ENCODE data around the gene CCDC188. TPM values are rescaled to one million over a fixed set of nuclear protein-coding genes. Genes with fewer than 3 reads are reported as not detected.

Gene CCDC188
- polyA plus RNA-seq (2013, experiment 1 of 2), result not detected
- polyA plus RNA-seq (2013, experiment 2 of 2), result not detected

DNA sequence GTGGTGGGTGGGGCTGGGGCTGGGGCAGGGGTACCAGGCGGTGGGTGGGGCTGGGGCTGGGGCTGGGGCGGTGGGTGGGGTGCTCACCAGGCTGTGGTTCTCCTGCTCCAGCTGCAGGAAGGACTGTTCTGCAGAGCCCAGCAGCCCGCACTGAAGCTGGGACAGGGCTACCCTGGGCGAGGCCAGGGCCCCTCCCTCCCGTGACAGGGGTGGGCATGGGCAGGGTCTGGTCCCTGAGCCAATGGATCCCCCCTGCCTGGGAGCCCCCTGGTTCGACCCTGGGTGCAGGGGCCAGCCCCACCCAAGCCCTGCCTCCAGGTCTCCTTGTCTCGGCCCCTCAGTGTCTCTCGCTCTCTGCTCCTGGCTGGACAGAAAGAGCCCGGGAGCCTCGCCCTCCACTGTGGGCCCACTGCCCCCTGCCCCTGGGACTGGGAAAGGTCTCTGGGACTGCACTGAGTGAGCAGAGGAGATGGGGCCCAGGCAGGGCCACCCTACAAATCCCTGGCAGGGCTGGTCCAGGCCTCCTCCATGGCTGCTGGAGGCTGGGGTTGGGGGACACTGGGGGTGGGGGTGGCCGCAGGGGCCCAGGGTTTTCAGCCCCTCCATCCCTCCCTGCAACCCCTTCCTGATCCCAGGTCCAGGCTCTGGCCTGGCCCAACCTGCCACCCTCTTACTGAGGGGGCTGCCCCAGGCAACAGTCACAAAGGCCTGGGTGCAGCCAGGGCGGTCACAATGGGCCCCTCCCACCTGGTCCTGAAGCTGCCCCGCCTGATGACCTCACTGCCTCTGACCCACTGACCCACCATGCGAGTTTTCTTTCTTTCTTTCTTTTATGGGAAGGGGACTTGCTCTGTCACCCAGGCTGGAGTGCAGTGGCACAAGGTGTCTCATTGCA lies at the start of gene CCDC188:
TSS of gene CCDC188 (minus strand) at position 675 of the 895 bp plus-strand sequence. CDS start at position 606, 69 bp downstream.
- no peak for DNase-seq (ENCODE audit: low spot score)
- Histone ChIP-seq H3K23ac (ENCODE audit: low read depth, low read length, poor library complexity) (peak within 1 kb of the TSS; percentile 73), H3K4ac (ENCODE audit: low read length) (no peak within 1 kb of the TSS), H3K79me1 (ENCODE audit: low read depth, low read length) (no peaks in the 10 kb centered on the region), H2AK5ac (ENCODE audit: low read depth, low read length) (peak within 1 kb of the TSS; percentile 75), H3K4me1 (ENCODE audit: control insufficient read depth in 2 of 2, insufficient read depth in 1 of 2, low read depth in 1 of 2, low read length in 2 of 2) (peaks cover 11 to 19% of the 10 kb centered on the region in 2 donors), H3K9me3 (replicated peaks in 1 of 2; ENCODE audit: control insufficient read depth in 2 of 2, insufficient read depth in 1 of 2, low read depth in 1 of 2, low read length in 2 of 2) (no peaks in the 10 kb centered on the region), H3K27ac (replicated peaks; ENCODE audit: low read length) (no peak within 1 kb of the TSS), H2BK15ac (ENCODE audit: low read length) (no peak within 1 kb of the TSS), H4K91ac (ENCODE audit: low read depth, low read length, poor library complexity) (no peak within 1 kb of the TSS), H2BK12ac (ENCODE audit: low read length) (no peak within 1 kb of the TSS), H3K9ac (ENCODE audit: low read depth, low read length, poor library complexity) (no peak within 1 kb of the TSS), H3K18ac (ENCODE audit: low read length) (no peak within 1 kb of the TSS), H3K27me3 (ENCODE audit: control insufficient read depth in 3 of 3, insufficient read depth in 3 of 3, low read depth in 1 of 3, low read length in 3 of 3) (no peaks in the 10 kb centered on the region), H3K4me3 (ENCODE audit: low read length in 2 of 2) (no peak within 1 kb of the TSS), H3K36me3 (replicated peaks in 1 of 2; ENCODE audit: control insufficient read depth in 2 of 2, insufficient read depth in 2 of 2, low read length in 2 of 2) (no peaks in the 10 kb centered on the region), H2BK120ac (ENCODE audit: low read depth, low read length) (no peak within 1 kb of the TSS), H3K14ac (ENCODE audit: low read length) (no peak within 1 kb of the TSS), H4K8ac (ENCODE audit: low read depth, low read length) (no peak within 1 kb of the TSS), H3K4me2 (ENCODE audit: insufficient read depth, low read length, poor library complexity, severe bottlenecking) (no peak within 1 kb of the TSS), H2BK5ac (ENCODE audit: low read length) (no peak within 1 kb of the TSS), H2AFZ (ENCODE audit: low read length) (no peak within 1 kb of the TSS)
- WGBS, 2 donors (ENCODE audit: extremely low coverage in 2 of 2, insufficient read length in 2 of 2, insufficient replicate concordance in 1 of 2), result no CpG with 5 or more reads among the region's 14 CpGs

DNA sequence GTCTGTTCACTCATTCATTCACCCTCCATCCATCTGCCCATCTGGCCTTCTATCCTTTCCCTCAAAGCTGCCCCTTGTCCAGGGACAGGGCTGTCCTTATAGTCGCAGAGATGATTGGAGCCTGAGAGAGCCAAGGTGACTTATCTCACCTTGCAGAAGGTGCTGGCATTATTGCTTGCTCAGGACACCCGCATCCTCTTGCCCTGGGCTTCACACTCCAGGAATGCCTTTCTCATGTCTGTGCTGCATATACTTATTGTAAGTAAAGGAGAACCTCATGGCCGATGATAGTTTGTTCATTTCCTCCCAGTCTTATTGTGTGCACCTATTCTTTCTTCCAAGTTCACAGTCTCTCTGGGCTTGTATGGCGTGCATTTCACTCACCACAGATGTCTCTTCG lies 49.1 kb upstream of the CCDC188 start:
- no peak overlapping the region for H2BK15ac ChIP-seq (ENCODE audit: low read length)
- H3K9me3 ChIP-seq (replicated peaks in 1 of 2; ENCODE audit: control insufficient read depth in 2 of 2, insufficient read depth in 1 of 2, low read depth in 1 of 2, low read length in 2 of 2), result no peaks in the 10 kb centered on the region
- H3K27ac ChIP-seq (replicated peaks; ENCODE audit: low read length), result no peak overlapping the region
- no peak overlapping the region for H2AFZ ChIP-seq (ENCODE audit: low read length)
- no peak overlapping the region for H3K23ac ChIP-seq (ENCODE audit: low read depth, low read length, poor library complexity)
- H3K27me3 ChIP-seq (ENCODE audit: control insufficient read depth in 3 of 3, insufficient read depth in 3 of 3, low read depth in 1 of 3, low read length in 3 of 3), result peaks cover 0 to 68% (median 7%) of the 10 kb centered on the region in 3 experiments
- no peak overlapping the region for H3K4me3 ChIP-seq (ENCODE audit: low read length in 2 of 2)
- no peak overlapping the region for H4K8ac ChIP-seq (ENCODE audit: low read depth, low read length)
- no peak overlapping the region for H3K18ac ChIP-seq (ENCODE audit: low read length)
- no peak for DNase-seq (ENCODE audit: low spot score)
- no peaks in the 10 kb centered on the region for H3K36me3 ChIP-seq (replicated peaks in 1 of 2; ENCODE audit: control insufficient read depth in 2 of 2, insufficient read depth in 2 of 2, low read length in 2 of 2)
- H3K79me1 ChIP-seq (ENCODE audit: low read depth, low read length), result no peaks in the 10 kb centered on the region
- no peak overlapping the region for H3K9ac ChIP-seq (ENCODE audit: low read depth, low read length, poor library complexity)
- H2AK5ac ChIP-seq (ENCODE audit: low read depth, low read length), result no peak overlapping the region
- no peak overlapping the region for H2BK5ac ChIP-seq (ENCODE audit: low read length)
- H2BK12ac ChIP-seq (ENCODE audit: low read length), result no peak overlapping the region
- no peak overlapping the region for H3K4me2 ChIP-seq (ENCODE audit: insufficient read depth, low read length, poor library complexity, severe bottlenecking)
- WGBS, 2 donors (ENCODE audit: extremely low coverage in 2 of 2, insufficient read length in 2 of 2, insufficient replicate concordance in 1 of 2), result no CpG with 5 or more reads among the region's 5 CpGs
- H4K91ac ChIP-seq (ENCODE audit: low read depth, low read length, poor library complexity), result no peak overlapping the region
- H3K14ac ChIP-seq (ENCODE audit: low read length), result no peak overlapping the region
- H2BK120ac ChIP-seq (ENCODE audit: low read depth, low read length), result no peak overlapping the region
- peaks cover 20 to 28% of the 10 kb centered on the region in 2 donors for H3K4me1 ChIP-seq (ENCODE audit: control insufficient read depth in 2 of 2, insufficient read depth in 1 of 2, low read depth in 1 of 2, low read length in 2 of 2)
- no peak overlapping the region for H3K4ac ChIP-seq (ENCODE audit: low read length)

DNA sequence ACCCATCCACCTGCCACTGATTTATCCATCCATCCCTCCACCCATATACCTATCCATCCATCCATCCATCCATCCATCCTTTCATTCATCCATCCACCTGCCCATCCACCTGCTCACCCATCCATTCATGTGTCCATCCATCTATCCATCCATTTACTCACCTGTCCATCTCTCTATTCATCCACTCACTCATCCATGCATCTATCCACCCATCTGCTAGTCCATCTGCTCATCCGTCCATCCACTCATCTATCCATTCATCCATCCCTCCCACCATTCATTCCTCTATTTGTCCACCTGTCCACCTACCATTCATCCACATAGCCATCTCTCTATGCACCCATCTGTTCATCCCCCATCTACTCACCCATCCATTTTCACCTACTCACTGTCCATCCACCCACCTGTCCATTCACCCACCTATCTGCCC lies 48.6 kb upstream of the CCDC188 start:
- Histone ChIP-seq H3K14ac (ENCODE audit: low read length) (no peak overlapping the region), H3K79me1 (ENCODE audit: low read depth, low read length) (no peaks in the 10 kb centered on the region), H3K4me1 (ENCODE audit: control insufficient read depth in 2 of 2, insufficient read depth in 1 of 2, low read depth in 1 of 2, low read length in 2 of 2) (peaks cover 20 to 24% of the 10 kb centered on the region in 2 donors), H2BK12ac (ENCODE audit: low read length) (no peak overlapping the region), H3K27ac (replicated peaks; ENCODE audit: low read length) (no peak overlapping the region), H3K4ac (ENCODE audit: low read length) (no peak overlapping the region), H3K4me2 (ENCODE audit: insufficient read depth, low read length, poor library complexity, severe bottlenecking) (no peak overlapping the region), H3K9ac (ENCODE audit: low read depth, low read length, poor library complexity) (no peak overlapping the region), H2AFZ (ENCODE audit: low read length) (no peak overlapping the region), H2AK5ac (ENCODE audit: low read depth, low read length) (no peak overlapping the region), H3K9me3 (replicated peaks in 1 of 2; ENCODE audit: control insufficient read depth in 2 of 2, insufficient read depth in 1 of 2, low read depth in 1 of 2, low read length in 2 of 2) (no peaks in the 10 kb centered on the region), H2BK5ac (ENCODE audit: low read length) (no peak overlapping the region), H3K27me3 (ENCODE audit: control insufficient read depth in 3 of 3, insufficient read depth in 3 of 3, low read depth in 1 of 3, low read length in 3 of 3) (peaks cover 0 to 68% (median 7%) of the 10 kb centered on the region in 3 experiments), H3K23ac (ENCODE audit: low read depth, low read length, poor library complexity) (no peak overlapping the region), H3K36me3 (replicated peaks in 1 of 2; ENCODE audit: control insufficient read depth in 2 of 2, insufficient read depth in 2 of 2, low read length in 2 of 2) (no peaks in the 10 kb centered on the region), H4K91ac (ENCODE audit: low read depth, low read length, poor library complexity) (no peak overlapping the region), H2BK15ac (ENCODE audit: low read length) (no peak overlapping the region), H3K18ac (ENCODE audit: low read length) (no peak overlapping the region), H2BK120ac (ENCODE audit: low read depth, low read length) (no peak overlapping the region), H3K4me3 (ENCODE audit: low read length in 2 of 2) (no peak overlapping the region), H4K8ac (ENCODE audit: low read depth, low read length) (no peak overlapping the region)
- WGBS, 2 donors (ENCODE audit: extremely low coverage in 2 of 2, insufficient read length in 2 of 2, insufficient replicate concordance in 1 of 2), result no CpG with 5 or more reads among the region's 1 CpG
- DNase-seq (ENCODE audit: low spot score), result no peak

DNA sequence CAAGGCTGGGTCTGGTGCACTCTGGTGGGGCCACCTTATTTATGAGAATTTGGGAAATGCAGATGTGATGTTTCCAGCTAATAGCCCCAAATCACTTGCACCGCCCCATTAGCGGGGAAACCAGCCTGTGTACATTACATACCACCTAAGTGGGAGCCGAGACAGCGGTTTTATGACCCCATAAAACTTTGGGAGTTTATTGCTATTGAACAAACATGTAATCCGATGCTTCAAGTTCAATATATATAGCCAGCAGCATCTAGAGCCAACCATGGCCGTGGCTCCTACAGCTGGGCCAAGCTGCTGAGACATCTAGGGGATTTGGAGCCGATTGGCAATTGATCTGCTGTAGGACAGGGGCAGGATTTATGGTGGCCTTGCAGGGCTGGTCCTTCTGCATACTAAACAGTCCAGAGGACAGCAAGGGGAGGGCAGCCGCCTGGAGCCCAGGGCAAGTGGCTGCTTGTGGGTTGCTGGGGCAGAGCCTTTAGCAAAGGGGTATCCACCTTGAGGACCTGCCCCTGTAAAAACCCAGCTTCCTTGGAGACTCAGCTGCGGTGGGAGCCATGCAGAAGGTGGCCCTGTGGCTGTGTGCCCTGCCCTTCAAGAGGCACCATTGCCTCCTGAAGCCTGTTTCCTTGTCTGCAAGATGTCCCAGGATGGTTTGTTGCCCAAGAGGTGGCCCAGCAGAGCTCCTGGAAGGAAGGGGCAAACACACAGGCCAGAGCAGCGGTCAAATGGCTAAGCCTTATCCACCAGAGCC lies 47.9 kb upstream of the CCDC188 start:
- H2BK120ac ChIP-seq (ENCODE audit: low read depth, low read length), result no peak overlapping the region
- no peak overlapping the region for H3K4me2 ChIP-seq (ENCODE audit: insufficient read depth, low read length, poor library complexity, severe bottlenecking)
- H4K8ac ChIP-seq (ENCODE audit: low read depth, low read length), result no peak overlapping the region
- no CpG with 5 or more reads among the region's 10 CpGs for WGBS, 2 donors (ENCODE audit: extremely low coverage in 2 of 2, insufficient read length in 2 of 2, insufficient replicate concordance in 1 of 2)
- no peak overlapping the region for H3K9ac ChIP-seq (ENCODE audit: low read depth, low read length, poor library complexity)
- no peak overlapping the region for H3K18ac ChIP-seq (ENCODE audit: low read length)
- H3K4me1 ChIP-seq (ENCODE audit: control insufficient read depth in 2 of 2, insufficient read depth in 1 of 2, low read depth in 1 of 2, low read length in 2 of 2), result peaks cover 13 to 18% of the 10 kb centered on the region in 2 donors
- no peak overlapping the region for H2AK5ac ChIP-seq (ENCODE audit: low read depth, low read length)
- no peak overlapping the region for H2BK5ac ChIP-seq (ENCODE audit: low read length)
- H4K91ac ChIP-seq (ENCODE audit: low read depth, low read length, poor library complexity), result no peak overlapping the region
- H2AFZ ChIP-seq (ENCODE audit: low read length), result no peak overlapping the region
- H2BK15ac ChIP-seq (ENCODE audit: low read length), result no peak overlapping the region
- no peak overlapping the region for H3K27ac ChIP-seq (replicated peaks; ENCODE audit: low read length)
- H2BK12ac ChIP-seq (ENCODE audit: low read length), result no peak overlapping the region
- H3K36me3 ChIP-seq (replicated peaks in 1 of 2; ENCODE audit: control insufficient read depth in 2 of 2, insufficient read depth in 2 of 2, low read length in 2 of 2), result no peaks in the 10 kb centered on the region
- DNase-seq (ENCODE audit: low spot score), result no peak
- no peak overlapping the region for H3K23ac ChIP-seq (ENCODE audit: low read depth, low read length, poor library complexity)
- H3K14ac ChIP-seq (ENCODE audit: low read length), result no peak overlapping the region
- no peak overlapping the region for H3K4me3 ChIP-seq (ENCODE audit: low read length in 2 of 2)
- H3K9me3 ChIP-seq (replicated peaks in 1 of 2; ENCODE audit: control insufficient read depth in 2 of 2, insufficient read depth in 1 of 2, low read depth in 1 of 2, low read length in 2 of 2), result no peaks in the 10 kb centered on the region
- H3K27me3 ChIP-seq (ENCODE audit: control insufficient read depth in 3 of 3, insufficient read depth in 3 of 3, low read depth in 1 of 3, low read length in 3 of 3), result peaks cover 0 to 75% (median 7%) of the 10 kb centered on the region in 3 experiments
- H3K79me1 ChIP-seq (ENCODE audit: low read depth, low read length), result no peaks in the 10 kb centered on the region
- no peak overlapping the region for H3K4ac ChIP-seq (ENCODE audit: low read length)

Measured in neuronal stem cell (in vitro differentiated cells).